Stimulated activated naive B cell treated with anti-CD40 and anti-IgM and Interleukin-4, amounts not matched to agents 10 μg/mL and 1 μg/mL and 100 μg/mL, for 72 hours (primary cell): ENCODE results near the gene CHPF.

Experiments
- ATAC-seq, 2 donors: fragments of 150-1000 bp; cut with Tn5 transposase; replicated peaks; 2 replicates each; pipeline ENCODE4 v1.10.0; 2021; ENCODE audit warnings: moderate library complexity in 1 of 2
- DNase-seq: peaks from one replicate; pipeline ENCODE4 v3.0.0; 2021
- H3K27ac Mint-ChIP-seq: one replicate; pipeline ENCODE4 v1.8.0; 2022; ENCODE audit warnings: mild to moderate bottlenecking, mixed read lengths
- H3K27me3 Mint-ChIP-seq, 2 donors: one replicate each; pipeline ENCODE4 v1.8.0; 2022; ENCODE audit warnings: mixed read lengths in 2 of 2
- H3K36me3 Mint-ChIP-seq, 2 donors: one replicate each; pipeline ENCODE4 v1.8.0; 2022; ENCODE audit warnings: mixed read lengths in 2 of 2, mild to moderate bottlenecking in 1 of 2
- H3K4me1 Mint-ChIP-seq, 2 donors: one replicate each; pipeline ENCODE4 v1.8.0; 2022; ENCODE audit warnings: mixed read lengths in 2 of 2, mild to moderate bottlenecking in 1 of 2
- H3K4me3 Mint-ChIP-seq, 2 donors: one replicate each; pipeline ENCODE4 v1.8.0; 2022; ENCODE audit warnings: mild to moderate bottlenecking in 2 of 2, mixed read lengths in 2 of 2, moderate library complexity in 1 of 2
- H3K9me3 Mint-ChIP-seq, 2 donors: one replicate each; pipeline ENCODE4 v1.8.0; 2022; ENCODE audit warnings: mixed read lengths in 2 of 2, mild to moderate bottlenecking in 1 of 2

The CHPF gene

DNA sequence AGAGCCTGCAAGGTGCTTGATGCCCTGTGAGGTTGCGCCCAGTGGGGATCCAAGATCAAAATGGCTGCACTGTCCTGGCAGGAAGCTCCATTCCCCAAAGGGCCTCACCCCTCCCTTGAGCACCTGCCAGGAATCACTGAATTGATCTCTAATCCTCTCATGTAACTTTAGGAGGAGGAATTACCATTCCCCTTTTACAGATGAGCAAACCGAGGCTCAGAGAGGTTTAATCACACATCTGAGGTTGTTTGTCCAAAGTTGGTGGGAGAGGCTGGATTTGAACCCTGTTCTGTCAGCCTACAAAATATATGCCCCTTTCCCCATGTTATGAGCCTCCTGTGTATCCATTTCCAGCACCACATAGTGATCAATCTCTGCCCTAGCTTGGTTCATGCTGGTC is 18.8 kb downstream of the CHPF start:
- DNase-seq = no peak
- no peaks in the 10 kb centered on the region for H3K9me3 Mint-ChIP-seq
- peaks cover 12 to 21% of the 10 kb centered on the region in 2 donors for H3K4me1 Mint-ChIP-seq
- no peak for ATAC-seq
- no peak overlapping the region for H3K4me3 Mint-ChIP-seq
- no peak overlapping the region for H3K27ac Mint-ChIP-seq
- H3K36me3 Mint-ChIP-seq = no peaks in the 10 kb centered on the region
- H3K27me3 Mint-ChIP-seq = peaks cover 78 to 89% of the 10 kb centered on the region in 2 donors

DNA sequence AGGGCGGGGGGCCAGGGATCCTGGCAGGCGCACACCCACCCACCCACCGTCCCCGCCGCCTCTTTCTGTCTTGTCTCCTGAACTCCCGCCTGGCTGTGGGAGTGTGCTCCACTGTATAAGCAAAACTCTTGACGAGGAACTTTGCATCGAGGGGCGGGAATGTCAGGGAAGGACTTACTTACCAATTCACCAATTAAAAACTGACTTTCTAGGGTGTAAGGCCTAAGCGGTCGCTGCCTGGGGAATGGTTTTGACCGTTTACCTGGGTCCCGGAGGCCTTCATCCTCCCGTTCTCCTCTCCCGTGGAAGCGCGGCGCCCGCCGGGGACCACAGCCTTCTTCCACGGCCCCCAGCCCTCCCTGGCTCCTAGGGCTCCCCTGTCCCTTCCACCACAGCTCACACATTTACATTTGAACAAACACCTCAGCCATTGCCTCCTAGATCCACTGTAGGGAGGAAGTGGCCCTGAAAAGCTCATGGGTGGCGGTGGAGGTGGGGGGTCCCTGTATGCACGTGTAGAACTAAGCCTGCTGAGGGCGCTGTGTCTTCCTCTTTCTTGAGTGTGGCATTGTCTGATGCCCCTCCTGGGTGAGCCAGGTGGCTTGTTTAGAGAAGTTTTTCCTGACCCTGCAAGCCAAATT is 20.5 kb downstream of the CHPF start:
- Mint-ChIP-seq H3K4me1 (peaks cover 12 to 19% of the 10 kb centered on the region in 2 donors), H3K4me3 (no peak overlapping the region), H3K9me3 (no peaks in the 10 kb centered on the region), H3K27ac (no peak overlapping the region), H3K36me3 (no peaks in the 10 kb centered on the region), H3K27me3 (peaks cover 77 to 86% of the 10 kb centered on the region in 2 donors)
- peak; percentile 29 to 39 for ATAC-seq
- DNase-seq = no peak

GRCh38 chr2:219522111-219523030 is 21.2 kb downstream of the CHPF start:
- Mint-ChIP-seq H3K4me1 (peaks cover 12 to 19% of the 10 kb centered on the region in 2 donors), H3K9me3 (no peaks in the 10 kb centered on the region), H3K36me3 (no peaks in the 10 kb centered on the region), H3K4me3 (peak overlapping the region; percentile 40 to 49), H3K27ac (peak overlapping the region; percentile 22), H3K27me3 (peaks cover 81 to 87% of the 10 kb centered on the region in 2 donors)
- DNase-seq (no peak), ATAC-seq (no peak)

DNA sequence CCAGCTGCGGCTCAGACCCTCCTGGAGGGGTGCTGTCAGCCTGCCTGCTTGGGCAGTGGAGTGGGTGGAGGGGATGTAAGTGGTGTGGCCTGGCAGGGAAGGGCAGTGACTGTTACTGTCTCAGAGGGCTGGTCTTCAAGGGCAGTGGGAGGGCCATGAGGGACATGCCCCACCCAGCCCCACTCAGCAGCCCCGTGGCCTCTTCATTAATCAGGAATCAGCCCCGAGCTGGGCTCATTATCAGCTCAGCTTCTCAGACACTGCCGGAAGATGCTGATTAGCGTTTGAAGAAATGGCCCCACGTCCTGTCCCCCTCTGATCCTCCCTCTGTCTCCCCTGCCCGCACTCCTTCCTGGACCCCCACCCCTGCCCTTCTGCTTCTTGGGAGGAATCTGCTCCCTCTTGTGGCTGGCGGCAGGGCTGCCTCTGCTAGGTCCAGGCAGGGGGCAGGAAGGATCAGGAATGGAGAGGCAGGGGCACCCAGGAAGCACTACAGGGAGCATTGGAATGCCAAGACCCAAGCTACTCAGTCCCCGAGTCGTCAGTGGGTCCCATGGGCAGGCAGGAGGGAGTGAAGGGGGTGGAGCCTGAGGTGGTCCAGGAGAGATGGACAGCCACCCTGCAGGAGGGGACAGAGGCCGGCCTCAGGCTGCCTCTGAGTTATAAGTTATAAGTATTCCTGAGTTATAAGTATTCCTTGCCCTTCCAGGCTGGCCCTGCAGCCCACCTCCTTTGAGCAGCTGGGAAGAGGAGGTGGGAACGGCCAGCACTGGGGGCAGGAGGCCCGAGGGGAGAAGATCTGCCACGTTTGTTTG is 22.3 kb downstream of the CHPF start:
- DNase-seq = no peak
- peak; percentile 34 to 44 for ATAC-seq
- peak overlapping the region; percentile 22 for H3K27ac Mint-ChIP-seq
- H3K9me3 Mint-ChIP-seq = no peaks in the 10 kb centered on the region
- H3K4me1 Mint-ChIP-seq = peaks cover 12 to 19% of the 10 kb centered on the region in 2 donors
- peak overlapping the region in 1 of 2 donors; percentile 49 for H3K4me3 Mint-ChIP-seq
- no peaks in the 10 kb centered on the region for H3K36me3 Mint-ChIP-seq
- H3K27me3 Mint-ChIP-seq = peaks cover 81 to 87% of the 10 kb centered on the region in 2 donors

DNA sequence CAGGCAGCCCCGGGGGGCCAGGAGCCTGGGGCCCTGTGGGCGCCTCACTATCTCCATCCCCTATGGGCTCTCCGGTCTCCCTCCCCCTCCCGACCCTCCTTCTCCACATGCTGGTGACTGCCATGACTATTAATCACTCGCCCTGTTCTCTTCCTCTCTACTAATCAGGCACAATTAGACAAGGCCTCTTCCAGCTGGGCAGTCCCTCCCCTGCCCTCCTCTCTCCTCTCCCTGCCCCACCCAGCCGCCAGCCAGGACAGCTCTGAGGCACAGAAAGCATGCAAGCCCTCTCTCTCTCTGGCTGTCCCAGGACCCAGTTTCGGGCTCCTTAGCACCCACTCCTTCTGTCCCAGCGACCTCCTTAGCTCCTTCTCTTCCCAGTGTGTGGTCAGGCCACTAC is 23.5 kb downstream of the CHPF start:
- DNase-seq (no peak), ATAC-seq (no peak)
- Mint-ChIP-seq H3K4me3 (no peak overlapping the region), H3K4me1 (peaks cover 12 to 19% of the 10 kb centered on the region in 2 donors), H3K27me3 (peaks cover 81 to 87% of the 10 kb centered on the region in 2 donors), H3K36me3 (no peaks in the 10 kb centered on the region), H3K9me3 (no peaks in the 10 kb centered on the region), H3K27ac (no peak overlapping the region)

GRCh38 chr2:219519526-219519916 is 24.1 kb downstream of the CHPF start:
- ATAC-seq (no peak), DNase-seq (no peak)
- Mint-ChIP-seq H3K36me3 (no peaks in the 10 kb centered on the region), H3K27me3 (peaks cover 80 to 89% of the 10 kb centered on the region in 2 donors), H3K9me3 (no peaks in the 10 kb centered on the region), H3K4me3 (no peak overlapping the region), H3K27ac (no peak overlapping the region), H3K4me1 (peaks cover 12 to 19% of the 10 kb centered on the region in 2 donors)

DNA sequence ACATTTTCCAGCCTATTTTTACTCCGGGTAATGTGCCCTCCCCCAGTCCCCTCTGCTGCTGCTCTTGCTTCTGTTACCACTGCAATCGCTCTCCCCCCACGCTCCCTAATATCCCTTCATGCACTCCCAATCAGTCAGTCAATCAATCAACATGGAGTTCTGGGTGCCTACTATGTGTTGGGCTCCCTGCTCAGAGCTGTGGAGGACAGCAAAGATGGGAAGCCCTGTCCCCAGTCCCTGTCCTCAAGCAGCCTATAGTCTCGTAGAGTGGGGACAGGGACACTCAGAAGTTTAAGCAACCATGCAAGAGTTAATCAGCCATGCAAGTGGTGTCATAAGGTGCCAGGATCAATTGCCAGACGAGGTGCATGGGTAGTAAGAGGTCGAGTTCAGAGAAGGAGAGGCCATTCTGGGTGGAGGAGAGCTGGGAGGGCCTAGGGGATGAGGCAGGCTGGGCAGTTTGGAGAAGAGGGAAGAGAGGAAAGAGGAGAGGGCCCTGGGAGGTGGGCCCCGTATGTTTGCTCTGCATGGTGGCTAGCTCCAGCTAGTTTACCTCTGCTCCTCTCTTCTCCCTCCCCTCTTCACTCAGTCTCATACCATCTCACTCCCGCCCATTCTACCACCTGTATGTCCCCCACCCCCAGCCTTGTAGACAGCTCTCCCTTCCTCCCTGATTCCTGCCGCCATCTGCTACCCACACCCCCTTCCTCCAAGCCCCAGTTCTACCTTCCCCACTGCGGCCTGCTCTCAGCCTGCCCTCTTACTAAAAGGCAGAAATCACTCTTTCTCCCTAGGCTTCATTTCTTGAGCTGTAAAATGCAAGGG is 25.4 kb downstream of the CHPF start:
- DNase-seq (no peak), ATAC-seq (no peak)
- Mint-ChIP-seq H3K36me3 (peaks cover 0 to 2% of the 10 kb centered on the region in 2 donors), H3K4me1 (peaks cover 21 to 25% of the 10 kb centered on the region in 2 donors), H3K27ac (no peak overlapping the region), H3K9me3 (no peaks in the 10 kb centered on the region), H3K4me3 (no peak overlapping the region), H3K27me3 (peaks cover 84 to 89% of the 10 kb centered on the region in 2 donors)

- ATAC-seq = no peak
- peaks cover 21 to 28% of the 10 kb centered on the region in 2 donors for H3K4me1 Mint-ChIP-seq
Measured at GRCh38 chr2:219516888-219517287, 26.7 kb downstream of the CHPF start.

DNA sequence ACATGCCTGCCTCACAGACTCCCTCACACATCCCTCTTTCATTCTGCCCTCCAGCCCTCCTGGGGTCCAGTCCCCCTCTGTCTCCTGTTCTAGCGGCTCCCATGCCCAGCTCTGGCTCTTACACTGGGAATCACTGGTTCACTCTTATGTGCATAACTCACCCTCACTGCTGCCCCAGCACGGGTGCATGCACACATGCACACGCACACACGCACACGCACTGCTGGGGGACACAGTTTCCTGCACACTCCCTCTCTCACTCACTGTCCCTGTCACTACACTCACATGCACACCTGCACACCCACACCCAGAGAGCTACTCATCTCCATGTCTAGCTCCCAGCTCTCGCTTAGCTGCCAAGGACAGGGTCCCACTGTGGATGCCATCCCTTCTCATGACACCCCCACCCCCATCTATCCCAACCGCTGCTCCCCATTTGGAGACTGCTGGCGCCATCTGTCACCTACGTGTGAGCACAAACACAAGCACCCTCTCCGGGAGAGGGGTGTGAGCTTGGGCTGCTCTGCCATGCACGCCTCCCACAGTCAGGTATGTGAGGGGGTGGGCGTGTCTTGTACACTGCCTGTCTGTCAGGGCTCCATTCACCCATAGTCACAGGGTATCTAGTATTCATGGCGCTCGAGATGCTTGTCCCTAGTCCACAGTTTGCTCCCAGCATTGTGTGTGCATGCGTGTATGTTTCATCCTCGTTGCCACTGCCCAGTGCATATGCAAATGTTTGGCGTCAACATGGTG is 27.6 kb downstream of the CHPF start:
- Mint-ChIP-seq H3K4me3 (no peak overlapping the region), H3K9me3 (no peaks in the 10 kb centered on the region), H3K36me3 (peaks cover 2 to 3% of the 10 kb centered on the region in 2 donors), H3K27ac (no peak overlapping the region), H3K4me1 (peaks cover 17 to 22% of the 10 kb centered on the region in 2 donors), H3K27me3 (peaks cover 88 to 95% of the 10 kb centered on the region in 2 donors)
- ATAC-seq (no peak), DNase-seq (no peak)

More at GRCh38 chr2:219516888-219517287, 26.7 kb downstream of the CHPF start:
- no peak overlapping the region for H3K4me3 Mint-ChIP-seq
- peaks cover 88 to 95% of the 10 kb centered on the region in 2 donors for H3K27me3 Mint-ChIP-seq
- peaks cover 0 to 2% of the 10 kb centered on the region in 2 donors for H3K36me3 Mint-ChIP-seq
- DNase-seq = no peak
- H3K9me3 Mint-ChIP-seq = no peaks in the 10 kb centered on the region
- H3K27ac Mint-ChIP-seq = no peak overlapping the region

- no peak for DNase-seq
- no peaks in the 10 kb centered on the region for H3K9me3 Mint-ChIP-seq
- no peak overlapping the region for H3K27ac Mint-ChIP-seq
- H3K27me3 Mint-ChIP-seq = peaks cover 90 to 95% of the 10 kb centered on the region in 2 donors
- peaks cover 28 to 34% of the 10 kb centered on the region in 2 donors for H3K4me1 Mint-ChIP-seq
- H3K36me3 Mint-ChIP-seq = peaks cover 2 to 3% of the 10 kb centered on the region in 2 donors
- no peak overlapping the region for H3K4me3 Mint-ChIP-seq
- no peak for ATAC-seq
Measured at GRCh38 chr2:219514836-219515235, 28.8 kb downstream of the CHPF start.

GRCh38 chr2:219514196-219514761 is 29.3 kb downstream of the CHPF start, which contains the start of gene ASIC4:
ASIC4 (plus strand) TSS chr2:219514482; CDS start chr2:219514725, 243 bp downstream.
- Mint-ChIP-seq H3K27ac (no peak within 1 kb of the TSS), H3K4me3 (no peak within 1 kb of the TSS), H3K27me3 (peaks cover 90 to 96% of the 10 kb centered on the region in 2 donors), H3K9me3 (no peaks in the 10 kb centered on the region), H3K4me1 (peaks cover 33 to 40% of the 10 kb centered on the region in 2 donors), H3K36me3 (peaks cover 2 to 7% of the 10 kb centered on the region in 2 donors)
- DNase-seq (no peak), ATAC-seq (no peak)

- H3K4me1 Mint-ChIP-seq = peaks cover 33 to 42% of the 10 kb centered on the region in 2 donors
- no peak overlapping the region for H3K4me3 Mint-ChIP-seq
- peaks cover 88 to 95% of the 10 kb centered on the region in 2 donors for H3K27me3 Mint-ChIP-seq
- no peak for ATAC-seq
- H3K9me3 Mint-ChIP-seq = no peaks in the 10 kb centered on the region
- no peak for DNase-seq
- peaks cover 2 to 7% of the 10 kb centered on the region in 2 donors for H3K36me3 Mint-ChIP-seq
- H3K27ac Mint-ChIP-seq = no peak overlapping the region
Measured at GRCh38 chr2:219513787-219514186, 29.8 kb downstream of the CHPF start.
